Measurements from ENCODE around the gene TCF19. TPM values are rescaled to one million over a fixed set of nuclear protein-coding genes. Genes with fewer than 3 reads are reported as not detected.

The TCF19 gene
- polyA plus RNA-seq, 2 of the 4 experiments (the other 2 are of a cell fraction) = 7.4 to 11.2 TPM

DNA sequence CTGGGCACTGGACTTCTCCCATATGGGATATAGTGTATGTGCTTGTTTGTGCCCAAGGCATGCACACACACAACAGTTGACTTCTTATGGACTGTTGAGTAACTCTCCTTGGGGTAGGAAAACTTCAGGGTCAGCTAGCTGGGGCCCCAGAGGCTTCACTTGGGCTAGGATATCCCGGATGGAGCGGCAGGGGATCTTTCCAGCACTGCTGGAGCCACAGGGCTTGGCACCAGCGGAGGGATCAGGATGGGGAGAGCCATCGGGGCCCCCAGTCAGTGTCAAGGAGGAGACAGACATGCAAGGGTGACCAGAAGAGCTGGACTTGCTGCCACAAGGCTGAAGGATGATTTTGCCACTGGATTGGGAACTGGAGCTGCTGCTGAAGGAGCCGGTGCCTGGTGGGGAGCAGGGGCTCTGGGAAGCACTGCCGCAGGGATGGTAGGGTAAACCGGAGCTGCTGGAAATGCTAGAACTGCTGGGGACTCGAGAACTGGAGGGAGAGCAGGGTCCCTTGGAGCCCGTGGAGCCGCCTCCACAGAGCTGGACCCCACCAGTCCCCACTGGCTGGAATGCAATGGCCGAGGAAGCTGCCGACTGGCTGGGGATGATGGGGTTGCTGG lies 42.3 kb upstream of the TCF19 start:
- CTCF ChIA-PET = interaction anchor here (0.8 to 4.0 kb wide), 18 partner anchors 7 to 239 kb away, joined by 3 to 31 read pairs (median 4); partner anchors contain the start of gene VARS2
- H3K27ac ChIP-seq = peak overlapping the region; percentile 92 to 93; a peak in 4 of 6 replicates
- H3K4me1 ChIP-seq = peaks cover 16% of the 10 kb centered on the region
- WGBS (ENCODE audit: missing lambda C conversion rate) = 94% methylated on average over 11 of the region's 12 CpGs
- H3K4me3 ChIP-seq = no peak overlapping the region
- H3K9me3 ChIP-seq = no peaks in the 10 kb centered on the region
- FAIRE-seq (no peak), DNase-seq (ENCODE audit: low read depth in 1 of 2, low spot score in 1 of 2) (no peak), ATAC-seq (no peak)
- POLR2A ChIA-PET = no interaction called here
- TF ChIP-seq, protein P1, sequence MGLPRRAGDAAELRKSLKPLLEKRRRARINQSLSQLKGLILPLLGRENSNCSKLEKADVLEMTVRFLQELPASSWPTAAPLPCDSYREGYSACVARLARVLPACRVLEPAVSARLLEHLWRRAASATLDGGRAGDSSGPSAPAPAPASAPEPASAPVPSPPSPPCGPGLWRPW (IDR thresholded peaks at IDR 0.05) = no peak
- TF ChIP-seq NFE2L2 (conservative IDR thresholded peaks at IDR 0.05; ENCODE audit: low read length) (no peak), POLR2AphosphoS2 (conservative IDR thresholded peaks at IDR 0.05; ENCODE audit: low read length) (no peak), EP300 (IDR thresholded peaks at IDR 0.05) (no peak), RAD21 (conservative IDR thresholded peaks at IDR 0.05 in 1 of 2, IDR thresholded peaks at IDR 0.05 in 1 of 2) (no peak), CBX8 (IDR thresholded peaks at IDR 0.05) (no peak), CBX2 (IDR thresholded peaks at IDR 0.05; ENCODE audit: borderline replicate concordance, low read depth) (no peak), ZFP36 (IDR thresholded peaks at IDR 0.05; ENCODE audit: borderline replicate concordance, partially characterized antibody) (no peak), HEYL (CRISPR knock-in tag; IDR thresholded peaks at IDR 0.05) (no peak), ZNF302 (CRISPR knock-in tag; IDR thresholded peaks at IDR 0.05) (no peak), RNF2 (IDR thresholded peaks at IDR 0.05; ENCODE audit: borderline replicate concordance, low read depth) (no peak), MAFK (IDR thresholded peaks at IDR 0.05; ENCODE audit: partially characterized antibody) (no peak), FOSL2 (IDR thresholded peaks at IDR 0.05) (no peak), FOSL2 (CRISPR knock-in tag; IDR thresholded peaks at IDR 0.05) (no peak)
- TF ChIP-seq, protein P2, sequence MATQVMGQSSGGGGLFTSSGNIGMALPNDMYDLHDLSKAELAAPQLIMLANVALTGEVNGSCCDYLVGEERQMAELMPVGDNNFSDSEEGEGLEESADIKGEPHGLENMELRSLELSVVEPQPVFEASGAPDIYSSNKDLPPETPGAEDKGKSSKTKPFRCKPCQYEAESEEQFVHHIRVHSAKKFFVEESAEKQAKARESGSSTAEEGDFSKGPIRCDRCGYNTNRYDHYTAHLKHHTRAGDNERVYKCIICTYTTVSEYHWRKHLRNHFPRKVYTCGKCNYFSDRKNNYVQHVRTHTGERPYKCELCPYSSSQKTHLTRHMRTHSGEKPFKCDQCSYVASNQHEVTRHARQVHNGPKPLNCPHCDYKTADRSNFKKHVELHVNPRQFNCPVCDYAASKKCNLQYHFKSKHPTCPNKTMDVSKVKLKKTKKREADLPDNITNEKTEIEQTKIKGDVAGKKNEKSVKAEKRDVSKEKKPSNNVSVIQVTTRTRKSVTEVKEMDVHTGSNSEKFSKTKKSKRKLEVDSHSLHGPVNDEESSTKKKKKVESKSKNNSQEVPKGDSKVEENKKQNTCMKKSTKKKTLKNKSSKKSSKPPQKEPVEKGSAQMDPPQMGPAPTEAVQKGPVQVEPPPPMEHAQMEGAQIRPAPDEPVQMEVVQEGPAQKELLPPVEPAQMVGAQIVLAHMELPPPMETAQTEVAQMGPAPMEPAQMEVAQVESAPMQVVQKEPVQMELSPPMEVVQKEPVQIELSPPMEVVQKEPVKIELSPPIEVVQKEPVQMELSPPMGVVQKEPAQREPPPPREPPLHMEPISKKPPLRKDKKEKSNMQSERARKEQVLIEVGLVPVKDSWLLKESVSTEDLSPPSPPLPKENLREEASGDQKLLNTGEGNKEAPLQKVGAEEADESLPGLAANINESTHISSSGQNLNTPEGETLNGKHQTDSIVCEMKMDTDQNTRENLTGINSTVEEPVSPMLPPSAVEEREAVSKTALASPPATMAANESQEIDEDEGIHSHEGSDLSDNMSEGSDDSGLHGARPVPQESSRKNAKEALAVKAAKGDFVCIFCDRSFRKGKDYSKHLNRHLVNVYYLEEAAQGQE (IDR thresholded peaks at IDR 0.05) = no peak
- TF ChIP-seq, protein P3, sequence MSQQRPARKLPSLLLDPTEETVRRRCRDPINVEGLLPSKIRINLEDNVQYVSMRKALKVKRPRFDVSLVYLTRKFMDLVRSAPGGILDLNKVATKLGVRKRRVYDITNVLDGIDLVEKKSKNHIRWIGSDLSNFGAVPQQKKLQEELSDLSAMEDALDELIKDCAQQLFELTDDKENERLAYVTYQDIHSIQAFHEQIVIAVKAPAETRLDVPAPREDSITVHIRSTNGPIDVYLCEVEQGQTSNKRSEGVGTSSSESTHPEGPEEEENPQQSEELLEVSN (IDR thresholded peaks at IDR 0.05; ENCODE audit: borderline replicate concordance, low read depth) = no peak
- H3K4me2 ChIP-seq = peak overlapping the region; percentile 87

DNA sequence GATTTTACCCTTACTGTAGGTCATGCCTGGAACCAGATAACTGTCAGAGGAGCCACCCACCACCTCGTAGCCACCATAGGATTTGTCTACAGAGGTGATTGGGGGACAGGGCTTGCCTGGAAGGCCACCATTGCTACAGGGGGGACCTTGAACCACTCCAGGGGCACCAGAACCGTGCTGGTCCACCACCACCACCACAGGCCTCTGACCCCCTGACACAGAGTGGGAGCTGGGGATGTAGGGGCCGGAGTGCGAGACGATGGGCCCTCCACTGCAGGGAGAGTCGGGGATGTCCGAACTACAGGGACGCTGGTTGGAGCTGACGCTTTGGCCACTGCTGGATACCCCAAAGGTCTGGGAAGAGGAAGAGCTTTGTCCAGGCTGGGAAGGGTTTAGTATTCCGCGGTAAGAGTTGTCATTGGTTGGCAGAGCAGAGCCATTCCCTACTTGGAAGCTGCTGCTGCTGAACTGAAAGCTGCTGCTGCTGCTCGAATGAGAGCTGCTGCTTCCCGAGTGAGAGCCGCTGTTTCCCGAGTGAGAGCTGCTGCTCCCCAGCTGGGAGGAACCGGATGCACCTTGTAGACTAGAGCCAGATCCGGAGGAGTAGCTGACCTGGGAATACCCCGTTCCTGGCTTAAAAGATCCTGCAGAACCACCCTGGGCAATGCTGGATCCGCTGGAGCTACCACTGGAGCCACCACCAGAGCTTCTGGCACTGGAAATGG lies 41.6 kb upstream of the TCF19 start:
- POLR2A ChIA-PET = no interaction called here
- H3K4me1 ChIP-seq = peaks cover 17% of the 10 kb centered on the region
- ATAC-seq (no peak), FAIRE-seq (no peak), DNase-seq (ENCODE audit: low read depth in 1 of 2, low spot score in 1 of 2) (no peak)
- H3K4me2 ChIP-seq = no peak overlapping the region
- WGBS (ENCODE audit: missing lambda C conversion rate) = 93% methylated on average over 15 of the region's 19 CpGs
- H3K9me3 ChIP-seq = no peaks in the 10 kb centered on the region
- CTCF ChIA-PET = interaction anchor here (0.6 to 4.0 kb wide), 10 partner anchors 9 to 250 kb away, joined by 3 to 31 read pairs (median 4); no protein-coding TSS in a partner anchor
- no peak overlapping the region for H3K27ac ChIP-seq
- no peak overlapping the region for H3K4me3 ChIP-seq
- TF ChIP-seq, protein P4, sequence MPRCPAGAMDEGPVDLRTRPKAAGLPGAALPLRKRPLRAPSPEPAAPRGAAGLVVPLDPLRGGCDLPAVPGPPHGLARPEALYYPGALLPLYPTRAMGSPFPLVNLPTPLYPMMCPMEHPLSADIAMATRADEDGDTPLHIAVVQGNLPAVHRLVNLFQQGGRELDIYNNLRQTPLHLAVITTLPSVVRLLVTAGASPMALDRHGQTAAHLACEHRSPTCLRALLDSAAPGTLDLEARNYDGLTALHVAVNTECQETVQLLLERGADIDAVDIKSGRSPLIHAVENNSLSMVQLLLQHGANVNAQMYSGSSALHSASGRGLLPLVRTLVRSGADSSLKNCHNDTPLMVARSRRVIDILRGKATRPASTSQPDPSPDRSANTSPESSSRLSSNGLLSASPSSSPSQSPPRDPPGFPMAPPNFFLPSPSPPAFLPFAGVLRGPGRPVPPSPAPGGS (IDR thresholded peaks at IDR 0.05) = no peak
- TF ChIP-seq RNF2 (IDR thresholded peaks at IDR 0.05; ENCODE audit: borderline replicate concordance, low read depth) = no peak
- no peak for TF ChIP-seq KDM5A (IDR thresholded peaks at IDR 0.05)

Measured in A549 (cell line).